Smooth muscle cell of the brain vasculature (primary cell): Measurements from ENCODE around the gene BRIX1.
"Not testable (repeated sequence)": the region's sequence is repeated elsewhere in the genome, so short reads cannot be mapped to it uniquely, and the experiment has no call there.

Experiments used
- DNase-seq: peaks from one replicate; pipeline ENCODE4 v3.0.0-alpha.2; 2012; ENCODE audit warnings: low read depth, low spot score

BRIX1 gene

DNA sequence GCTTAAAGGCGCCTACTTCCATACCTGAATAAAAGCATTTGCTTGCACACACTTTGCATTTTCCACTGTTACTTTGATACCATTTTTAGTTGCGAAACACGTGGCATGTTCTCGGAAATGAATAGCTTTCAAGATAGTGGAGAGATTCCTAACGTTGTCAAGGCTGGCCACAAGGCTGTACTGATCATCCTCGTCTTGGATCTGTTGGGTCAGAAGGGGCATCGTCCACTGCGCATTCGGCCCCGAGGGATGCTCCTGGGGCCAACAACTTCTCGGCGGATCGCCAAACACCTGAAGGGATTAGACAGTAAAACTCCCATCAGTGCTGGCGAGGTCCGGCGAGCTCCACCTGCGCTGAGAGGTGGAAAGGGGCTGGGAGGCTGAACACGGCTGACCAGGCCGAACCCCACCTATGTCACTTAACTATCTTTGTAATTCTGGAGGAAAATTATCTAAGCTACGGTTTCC, 806 bp upstream of the BRIX1 start:
- DNase-seq = no peak

DNA sequence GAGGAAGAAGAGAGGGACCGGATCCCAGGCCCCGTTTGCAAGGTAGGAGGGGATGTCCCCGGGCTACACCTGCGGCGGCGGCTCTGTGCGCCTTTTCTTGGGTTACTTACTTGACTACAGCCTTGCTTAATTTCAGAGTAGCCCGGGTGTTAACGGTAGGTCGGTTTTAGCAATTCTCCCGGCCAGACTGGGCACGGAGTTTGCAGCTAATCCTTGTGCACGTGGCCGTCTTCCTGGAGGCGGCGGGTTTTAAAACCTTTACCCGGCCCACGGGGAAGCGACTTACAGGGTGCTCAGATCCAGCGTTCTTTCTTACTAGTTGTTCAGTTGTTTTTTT, 313 bp downstream of the BRIX1 start:
- DNase-seq = no peak

DNA sequence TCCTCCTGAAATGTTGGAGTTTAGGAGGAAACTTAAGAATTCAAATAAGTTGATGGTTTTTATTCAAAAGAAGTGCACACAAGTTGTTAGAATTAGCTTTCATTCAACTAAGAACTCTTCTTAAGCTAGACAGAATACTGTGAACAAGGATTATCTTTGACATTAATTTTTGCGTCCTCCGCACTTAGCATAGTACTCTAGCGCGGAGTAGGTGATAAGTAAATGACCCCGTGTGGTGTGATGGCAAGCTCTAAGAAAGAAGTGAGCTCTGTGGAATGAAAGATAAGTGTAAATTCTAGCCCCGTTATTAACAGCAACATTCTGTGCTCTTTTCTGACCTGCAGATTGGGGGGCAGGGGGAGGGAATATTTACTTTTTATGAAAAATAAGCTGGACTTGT, 1.0 kb downstream of the BRIX1 start:
- no peak for DNase-seq

DNA sequence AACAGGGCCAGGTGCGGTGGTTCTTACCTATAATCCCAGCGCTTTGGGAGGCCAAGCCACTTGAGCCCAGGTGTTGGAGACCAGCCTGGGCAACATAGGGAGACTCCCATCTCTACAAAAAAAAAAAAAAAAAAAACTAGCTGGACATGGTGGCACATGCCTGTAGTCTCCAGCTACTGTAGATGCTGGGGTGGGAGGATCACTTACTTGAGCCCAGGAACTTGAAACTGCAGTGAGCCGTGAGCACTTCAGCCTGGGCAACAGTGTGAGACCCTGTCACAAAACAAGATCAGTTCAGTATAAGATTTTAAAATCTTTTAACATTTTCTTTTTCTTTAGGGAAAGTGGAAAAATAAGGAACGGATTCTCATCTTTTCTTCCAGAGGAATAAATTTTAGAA, 2.5 kb downstream of the BRIX1 start:
- DNase-seq = no peak

DNA sequence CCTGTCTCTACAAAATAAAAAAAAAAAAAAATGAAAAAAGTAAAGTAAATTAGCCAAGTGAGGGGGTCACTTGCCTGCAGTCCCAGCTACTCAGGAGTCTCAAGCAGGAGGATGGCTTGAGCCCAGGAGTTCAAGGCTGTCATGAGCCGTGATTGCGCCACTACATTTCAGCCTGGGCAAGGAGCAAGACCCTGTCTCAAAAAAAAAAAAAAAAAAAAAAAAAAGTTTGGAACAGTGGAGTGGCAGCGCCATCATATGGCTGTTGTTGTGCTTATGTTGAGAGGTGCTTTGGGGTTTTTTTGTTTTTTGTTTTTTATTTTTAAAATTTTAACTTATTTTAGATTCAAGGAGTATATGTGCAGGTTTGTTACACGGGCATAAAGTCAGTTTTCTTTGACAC, 3.6 kb downstream of the BRIX1 start:
- no peak for DNase-seq

DNA sequence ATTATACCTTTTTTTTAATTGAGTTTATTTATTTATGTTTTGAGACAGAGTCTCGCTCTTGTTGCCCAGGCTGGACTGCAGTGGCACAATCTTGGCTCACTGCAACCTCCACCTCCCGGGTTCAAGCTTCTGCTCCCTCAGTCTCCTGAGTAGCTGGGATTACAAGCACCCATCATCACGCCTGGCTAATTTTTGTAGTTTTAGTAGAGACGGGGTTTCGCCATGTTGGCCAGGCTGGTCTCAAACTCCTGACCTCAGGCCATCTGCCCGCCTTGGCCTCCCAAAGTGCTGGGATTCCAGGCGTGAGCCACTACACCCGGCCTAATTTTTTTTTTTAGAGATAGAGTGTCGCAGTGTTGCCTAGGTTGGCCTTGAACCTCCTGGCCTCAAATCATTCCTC, 7.7 kb downstream of the BRIX1 start:
- DNase-seq = not testable (repeated sequence)

DNA sequence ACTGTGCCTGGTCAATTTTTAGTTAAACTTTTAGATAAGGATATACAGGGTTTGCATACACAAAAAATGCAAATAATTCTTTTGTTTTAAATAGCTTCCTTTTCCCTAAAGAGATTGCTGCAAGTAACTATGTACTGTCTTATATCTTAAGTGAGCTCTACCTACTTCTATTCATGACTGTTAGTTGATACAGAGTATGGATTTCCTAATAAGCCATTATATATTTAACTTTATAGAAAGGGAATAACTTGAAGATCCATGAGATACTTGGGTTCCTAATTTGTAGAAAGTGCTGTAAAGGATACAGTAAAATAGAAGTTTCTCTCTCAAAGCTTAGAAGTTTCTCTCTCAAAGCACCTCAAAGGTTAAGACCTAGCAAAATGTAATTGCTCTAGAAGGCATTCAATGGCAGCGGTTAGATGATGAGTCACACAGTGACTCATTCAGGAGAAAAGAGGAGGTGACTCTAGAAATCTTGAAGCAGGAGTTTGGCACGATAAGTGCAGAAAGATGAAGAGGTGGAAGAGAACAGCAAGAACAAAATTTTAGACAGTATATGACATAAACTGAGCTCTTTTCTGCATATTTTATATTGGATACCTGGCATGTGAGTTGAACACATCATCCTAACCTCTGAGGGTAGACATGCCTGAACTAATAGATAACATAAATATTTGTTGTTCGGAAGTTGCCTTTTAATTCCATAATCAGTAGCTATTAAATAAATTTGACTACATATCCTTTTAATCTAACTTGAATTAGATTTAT, 8.4 kb downstream of the BRIX1 start:
- DNase-seq = no peak

DNA sequence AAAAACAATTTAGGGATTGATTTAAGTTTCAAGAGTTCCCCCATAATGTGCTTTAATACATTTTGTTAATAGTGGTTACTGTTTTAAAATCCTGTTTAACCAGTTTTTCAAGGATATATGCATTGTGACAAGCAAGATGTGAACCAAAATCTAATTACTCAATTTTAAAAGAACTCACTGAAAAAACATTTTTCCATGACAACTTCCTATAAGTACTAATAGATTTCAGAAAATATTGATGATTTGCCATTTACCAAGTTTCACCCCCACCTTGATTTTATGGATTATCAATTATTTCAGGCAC, 8.9 kb downstream of the BRIX1 start:
- DNase-seq = no peak

DNA sequence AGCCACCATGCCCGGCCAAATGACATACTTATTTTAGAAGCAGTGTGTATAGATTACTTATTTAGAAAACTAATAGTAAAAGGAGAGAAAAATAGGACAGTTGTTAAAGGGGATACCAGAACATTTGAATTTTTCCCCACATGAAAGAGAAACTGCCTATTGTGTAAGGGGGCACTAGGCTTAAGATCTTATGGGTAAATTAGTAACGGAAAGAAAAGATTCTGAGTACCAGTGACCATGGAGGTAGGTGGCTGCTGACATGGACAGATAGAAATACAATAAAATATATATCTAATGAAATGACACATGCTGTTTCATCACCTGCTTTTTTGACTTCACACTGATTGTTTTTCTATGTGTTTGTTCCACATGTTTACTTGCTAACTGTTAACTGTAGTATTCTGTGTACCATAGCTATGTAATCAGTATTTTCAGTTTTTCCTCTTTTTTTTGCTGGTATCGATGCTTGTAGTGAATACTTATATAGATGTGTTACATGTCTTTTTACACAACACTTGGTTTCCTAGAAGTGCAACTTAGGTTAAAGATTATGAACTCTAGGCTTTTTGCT, 10.9 kb downstream of the BRIX1 start:
- no peak for DNase-seq

DNA sequence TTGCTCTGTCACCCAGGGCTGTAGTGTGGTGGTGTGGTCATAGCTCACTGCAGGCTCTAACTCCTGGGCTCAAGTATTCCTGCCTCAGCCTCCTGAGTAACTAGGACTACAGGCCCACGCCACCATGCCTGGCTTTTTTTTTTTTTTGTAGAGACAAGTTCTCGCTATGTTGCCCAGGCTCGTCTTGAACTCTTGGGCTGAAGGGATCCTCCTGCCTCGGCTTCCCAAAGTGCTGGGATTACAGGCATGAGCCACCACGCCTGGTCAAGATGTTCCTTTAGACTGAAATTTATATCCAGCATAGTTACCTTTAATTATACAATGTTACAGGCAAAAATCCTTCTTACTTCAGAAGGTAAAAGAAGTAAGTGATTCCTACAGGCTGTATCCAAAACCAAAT, 12.3 kb downstream of the BRIX1 start:
- no peak for DNase-seq

DNA sequence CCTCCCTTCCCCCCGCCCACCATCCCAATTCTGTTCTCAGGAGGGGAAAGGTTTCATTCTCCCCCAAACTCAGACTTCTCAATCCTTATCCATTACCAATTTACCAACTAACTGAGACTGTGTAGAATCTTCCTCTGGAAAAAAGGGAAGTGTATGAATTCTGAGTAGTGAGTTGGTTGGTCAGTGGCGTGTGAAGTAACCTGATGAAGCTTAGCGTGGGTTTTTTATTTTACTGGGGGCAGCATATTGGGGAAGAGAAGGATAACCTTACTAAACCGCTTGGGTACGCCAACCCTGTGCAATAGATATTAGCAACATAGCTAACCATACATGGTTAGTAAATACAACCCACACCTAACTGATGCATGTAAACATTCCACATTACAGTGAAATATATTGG, 12.8 kb downstream of the BRIX1 start:
- no peak for DNase-seq

DNA sequence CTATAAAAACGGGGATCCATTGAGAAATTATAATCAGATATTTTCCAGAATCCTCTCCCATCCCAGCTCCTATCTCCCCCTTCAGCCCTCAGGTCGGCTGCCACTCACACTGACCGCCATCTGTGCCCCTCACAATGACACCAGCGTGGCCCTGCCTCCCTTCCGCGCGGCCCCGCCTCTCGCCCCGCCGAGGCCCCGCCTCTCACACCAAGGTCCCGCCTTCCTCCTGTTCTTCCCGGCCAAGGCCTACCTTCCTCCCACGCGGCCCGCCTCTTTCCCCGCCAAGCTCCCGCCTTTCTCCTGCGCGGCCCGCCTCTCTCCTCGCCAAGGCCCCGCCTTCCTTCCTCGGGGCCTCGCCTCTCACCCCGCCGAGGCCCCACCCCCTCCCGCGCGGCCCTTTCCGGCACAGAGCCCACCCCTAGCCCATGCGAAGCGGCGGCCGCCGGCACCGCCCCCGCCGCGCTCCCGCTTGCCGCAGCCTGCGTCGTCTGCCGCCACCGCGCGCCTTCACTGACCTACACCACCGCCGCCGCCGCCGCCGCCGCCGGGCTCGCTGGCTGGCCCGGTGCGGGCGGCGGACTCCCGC, 13.7 kb downstream of the BRIX1 start, which contains the start of gene DNAJC21:
Gene DNAJC21 (plus strand): TSS at position 426 of the 586 bp plus-strand sequence. CDS start 261 bp downstream, outside the sequence.
- peak; percentile 89 for DNase-seq

DNA sequence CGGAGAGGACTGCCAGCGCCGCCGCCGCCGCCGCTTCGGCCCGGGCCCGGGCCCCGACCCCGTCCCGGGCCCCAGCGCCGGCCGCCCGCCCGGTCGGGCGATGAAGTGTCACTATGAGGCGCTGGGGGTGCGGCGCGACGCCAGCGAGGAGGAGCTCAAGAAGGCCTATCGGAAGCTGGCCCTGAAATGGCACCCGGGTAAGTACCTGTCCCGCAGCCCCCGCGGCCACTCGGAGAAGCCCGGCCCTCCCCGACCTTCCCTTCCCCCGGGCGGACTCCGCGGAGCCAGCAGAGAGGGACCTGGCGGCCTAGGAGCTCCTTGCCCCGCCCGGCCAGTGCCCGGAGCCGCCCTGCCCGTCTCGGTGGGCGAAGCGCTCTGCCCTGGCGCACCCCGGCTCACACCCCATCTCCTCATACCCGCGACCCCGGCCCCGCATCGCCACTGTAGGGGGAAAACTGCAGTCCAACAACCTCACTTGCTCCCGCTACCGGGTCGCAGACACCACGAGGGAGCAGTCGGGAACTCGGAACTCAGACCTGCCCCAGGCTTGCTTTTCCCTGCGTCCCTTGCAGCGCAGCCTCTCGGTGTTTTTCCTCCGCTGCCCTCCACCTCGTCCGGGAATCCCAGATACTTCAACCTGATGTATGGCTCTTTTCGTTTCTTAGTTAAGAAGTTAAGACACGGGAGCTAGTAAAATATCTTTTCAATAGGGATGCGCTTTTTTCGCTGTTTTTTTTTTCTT, 14.4 kb downstream of the BRIX1 start:
- DNase-seq = no peak

DNA sequence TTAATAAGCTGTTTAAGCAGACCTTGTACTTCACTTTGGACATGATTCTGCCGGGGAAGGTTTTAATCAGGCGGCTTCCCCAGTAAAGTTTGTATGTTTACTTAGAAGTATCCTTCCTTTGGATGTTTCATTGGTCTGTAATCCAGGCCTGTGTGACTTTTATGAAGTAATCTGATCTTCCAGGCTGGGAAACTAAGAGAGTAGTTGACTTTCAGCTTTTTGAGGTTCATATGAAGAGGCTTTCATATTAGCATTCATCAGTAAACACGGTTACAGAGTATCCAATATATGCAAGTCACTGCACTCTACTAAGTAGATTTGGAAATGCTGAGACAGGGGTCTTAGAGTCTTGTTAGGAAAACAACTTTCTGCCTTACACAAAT, 14.9 kb downstream of the BRIX1 start:
- DNase-seq = no peak

DNA sequence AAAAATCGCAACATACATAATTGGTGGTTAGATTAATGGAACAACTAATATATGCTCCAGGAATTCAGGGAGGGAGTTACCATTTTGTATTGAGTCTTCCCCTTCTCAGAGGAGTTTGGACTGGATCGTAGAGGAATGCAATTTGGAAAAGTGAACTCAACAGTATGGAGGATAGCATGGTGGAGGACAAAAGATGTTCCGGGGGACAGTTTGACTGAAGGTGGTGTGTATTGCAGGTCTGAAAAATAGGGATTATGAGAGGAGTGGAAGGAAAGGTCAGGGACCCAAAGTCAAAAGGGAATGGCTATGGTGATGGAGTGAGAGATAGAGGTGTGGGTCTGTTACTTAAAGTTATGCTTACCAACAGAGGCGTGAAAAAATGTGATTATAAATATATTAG, 15.4 kb downstream of the BRIX1 start:
- no peak for DNase-seq

DNA sequence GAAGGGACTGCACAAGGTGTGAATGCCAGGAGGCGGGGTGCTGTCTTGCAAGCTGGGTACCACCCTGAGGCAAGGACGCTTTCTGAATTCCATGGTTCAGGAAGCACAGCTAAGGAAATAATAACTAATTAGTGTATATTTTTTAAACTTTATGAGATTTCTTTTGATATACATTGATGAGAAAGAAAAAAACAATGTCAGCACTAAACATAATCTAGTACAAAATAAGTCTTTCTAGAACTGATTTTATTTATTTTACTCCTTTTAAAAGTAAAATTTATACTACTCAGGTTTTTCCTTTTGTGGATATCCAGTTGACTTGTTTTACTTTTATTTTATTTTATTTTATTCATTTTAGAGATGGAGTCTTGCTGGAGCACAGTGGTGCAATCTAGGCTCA, 17.4 kb downstream of the BRIX1 start:
- no peak for DNase-seq

DNA sequence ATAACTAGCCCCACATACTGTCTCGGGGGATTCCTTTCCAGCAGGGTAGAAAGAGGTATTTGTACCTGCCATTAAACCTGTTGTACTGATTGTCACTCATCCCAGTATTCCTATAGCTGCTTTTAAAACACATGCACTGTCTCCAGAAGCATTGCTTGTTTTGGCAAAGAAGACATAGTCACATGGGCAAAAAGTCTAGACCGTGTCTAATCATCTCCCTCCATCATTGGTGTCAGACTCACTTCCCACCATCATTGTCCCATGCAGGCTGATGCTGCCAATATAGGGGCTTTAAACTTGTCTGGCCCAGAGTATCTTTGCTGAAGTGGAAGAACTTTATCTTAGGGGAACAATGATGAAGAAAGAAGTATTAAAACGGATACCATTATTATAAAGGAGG, 26.4 kb downstream of the BRIX1 start:
- no peak for DNase-seq

DNA sequence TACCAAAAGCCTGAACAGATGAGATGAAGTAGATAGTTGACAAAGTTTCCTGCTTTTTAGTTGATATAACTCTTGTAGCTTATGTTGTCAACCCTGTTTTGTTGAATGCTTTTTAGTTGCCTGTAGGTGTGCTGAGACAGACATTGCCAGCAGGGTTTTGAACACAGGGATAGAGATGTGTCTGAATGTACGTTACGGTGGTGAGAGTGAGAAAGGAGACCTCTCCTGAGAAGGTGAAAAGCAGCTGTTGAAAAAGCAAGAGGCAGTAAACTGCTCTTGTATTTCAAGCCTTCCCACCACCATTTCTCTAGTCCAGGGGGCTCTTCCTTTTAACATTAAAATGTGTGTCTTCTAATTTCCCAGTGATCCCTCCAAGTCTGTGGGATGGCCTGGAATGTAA, 28.5 kb downstream of the BRIX1 start:
- no peak for DNase-seq

DNA sequence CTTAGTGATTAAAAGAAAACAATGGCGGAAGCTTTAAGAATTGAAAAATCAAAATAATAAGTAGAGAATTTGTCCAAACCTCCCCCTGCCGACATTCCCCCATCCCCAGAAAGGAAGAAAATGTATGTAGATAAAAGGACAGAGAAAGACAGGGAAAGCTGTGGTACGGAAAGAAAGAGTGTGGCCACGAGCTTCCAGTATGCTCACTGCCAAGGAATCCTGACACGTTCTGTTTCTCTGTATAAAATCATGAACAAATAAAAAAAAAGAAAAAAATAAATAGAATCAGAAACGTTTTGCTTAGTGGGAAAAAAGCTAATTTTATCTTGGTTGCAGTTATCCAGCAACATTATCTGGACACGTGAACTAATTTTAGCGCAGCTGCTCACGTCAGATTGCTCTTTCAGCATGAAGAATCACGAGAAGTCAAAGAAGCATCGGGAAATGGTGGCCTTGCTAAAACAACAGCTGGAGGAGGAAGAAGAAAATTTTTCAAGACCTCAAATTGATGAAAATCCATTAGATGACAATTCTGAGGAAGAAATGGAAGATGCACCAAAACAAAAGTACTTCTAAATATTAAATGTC, 29.0 kb downstream of the BRIX1 start:
- no peak for DNase-seq

DNA sequence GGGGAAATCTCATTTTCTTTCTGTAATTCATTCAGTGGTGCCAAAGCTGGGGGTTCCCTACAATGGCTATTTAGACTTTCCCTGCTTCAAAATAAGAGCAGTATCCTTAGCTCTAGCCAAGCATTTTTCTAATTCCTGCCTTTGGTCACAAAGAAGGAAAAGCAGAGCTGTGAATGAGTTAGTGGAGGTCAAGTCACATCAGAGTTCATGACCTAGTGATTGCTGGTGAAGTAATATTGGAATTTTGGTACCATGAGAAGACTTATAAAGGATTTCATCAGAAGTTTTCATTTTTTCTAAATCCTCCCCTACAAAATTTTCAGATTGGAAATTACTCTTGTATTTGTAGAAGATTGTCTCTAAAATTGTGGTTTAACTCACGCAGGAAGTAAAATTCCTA, 41.8 kb downstream of the BRIX1 start:
- DNase-seq = no peak

DNA sequence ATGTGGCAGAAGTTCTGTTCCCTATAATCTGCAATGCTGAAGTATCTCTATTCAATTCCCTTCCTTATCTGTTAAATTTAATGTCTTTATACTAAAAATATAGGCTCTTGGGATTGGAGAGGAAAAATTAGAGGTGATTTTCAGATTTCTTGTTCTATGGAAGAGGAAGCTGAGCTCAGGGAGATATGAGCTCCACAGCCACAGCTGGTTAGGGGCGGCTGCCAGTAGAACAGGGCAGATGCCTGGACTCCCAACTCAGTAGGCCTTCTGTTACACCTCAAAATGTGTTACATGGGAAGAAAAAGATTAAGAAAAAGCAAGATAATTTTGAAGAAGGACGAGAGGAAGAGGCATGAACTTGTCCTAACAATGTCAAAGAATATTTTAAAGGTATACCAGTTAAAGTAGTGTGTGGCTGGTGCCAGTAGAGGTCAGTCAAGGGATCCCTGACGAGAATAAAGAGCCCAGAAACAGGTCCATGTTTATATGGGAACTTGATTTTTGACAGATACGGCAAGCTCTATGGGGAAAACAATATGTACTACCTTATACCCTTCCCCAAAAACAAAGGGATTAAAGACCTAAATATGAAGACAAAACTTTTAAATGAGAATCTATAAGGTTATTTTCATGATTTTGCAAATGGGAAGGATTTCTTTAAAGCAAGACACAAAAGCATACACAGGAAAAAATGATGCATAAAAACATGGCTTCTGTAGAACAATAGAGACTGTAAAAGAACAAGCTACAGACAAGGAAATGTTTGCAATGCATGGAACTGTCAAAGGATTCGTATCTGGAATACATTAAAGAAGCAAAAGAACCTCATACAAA, 42.6 kb downstream of the BRIX1 start:
- no peak for DNase-seq
